Measurements from ENCODE around the gene RCAN2.

DNA sequence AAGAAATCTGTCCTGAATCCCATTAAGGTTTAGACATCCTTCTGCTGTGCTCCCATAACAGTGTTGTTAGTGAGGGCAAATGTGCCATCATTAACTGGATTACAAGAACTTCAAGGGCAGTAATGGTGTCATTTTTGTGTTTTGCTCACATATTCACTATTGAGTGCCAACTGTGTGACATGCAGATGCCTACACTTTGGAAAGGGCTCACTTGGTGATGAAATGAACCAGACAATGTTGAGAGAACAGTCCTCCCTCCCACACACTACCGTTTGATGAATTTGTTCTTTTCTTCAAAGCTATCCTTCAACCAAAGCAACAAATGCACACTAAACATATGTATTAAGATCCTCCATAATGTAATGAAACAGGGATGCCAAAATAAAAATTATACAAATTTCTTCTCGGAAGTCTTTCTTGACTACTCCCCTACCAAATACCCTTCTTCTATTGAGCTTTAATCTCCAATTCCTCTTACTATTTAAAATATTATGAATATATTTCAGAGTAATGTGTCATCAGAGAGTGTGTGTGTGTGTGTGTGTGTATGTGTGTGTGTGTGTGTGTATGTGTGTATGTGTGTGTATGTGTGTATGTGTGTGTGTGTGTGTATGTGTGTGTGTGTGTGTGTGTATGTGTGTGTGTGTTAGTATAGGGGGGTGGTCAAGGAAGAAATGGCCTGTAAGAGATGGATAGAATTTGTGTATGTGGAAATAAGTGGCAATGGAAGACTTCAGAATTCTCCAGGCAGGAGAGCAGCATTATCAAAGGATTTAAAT lies 228.1 kb downstream of the RCAN2 start:
- TF ChIP-seq CTCF (IDR thresholded peaks at IDR 0.05) (no peak), POLR2A (IDR thresholded peaks at IDR 0.05) (no peak), EP300 (IDR thresholded peaks at IDR 0.05) (no peak)

Data from ovary (tissue), 3 donors.